Activated gamma-delta T cell treated with anti-CD3 and anti-CD28 coated beads, Interleukin-2, amount 50 U/mL, for 16 hours (primary cell): Measurements from ENCODE around the gene RREB1.
"Not testable (repeated sequence)": the region's sequence is repeated elsewhere in the genome, so short reads cannot be mapped to it uniquely, and the experiment has no call there.

Experiments used
- DNase-seq: peaks from one replicate; pipeline ENCODE4 v3.0.0-alpha.2; 2020; ENCODE audit warnings: low read depth

RREB1 gene

DNA sequence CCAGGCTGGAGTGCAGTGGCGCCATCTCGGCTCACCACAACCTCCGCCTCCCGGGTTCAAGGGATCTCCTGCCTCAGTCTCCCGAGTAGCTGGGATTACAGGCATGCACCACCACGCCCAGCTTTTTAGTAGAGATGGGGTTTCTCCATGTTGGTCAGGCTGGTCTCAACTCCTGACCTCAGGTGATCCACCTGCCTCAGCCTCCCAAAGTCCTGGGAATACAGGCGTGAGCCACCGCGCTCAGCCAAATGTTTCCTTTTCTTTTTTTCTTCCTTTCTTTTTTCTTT, 155.7 kb downstream of the RREB1 start:
- not testable (repeated sequence) for DNase-seq

DNA sequence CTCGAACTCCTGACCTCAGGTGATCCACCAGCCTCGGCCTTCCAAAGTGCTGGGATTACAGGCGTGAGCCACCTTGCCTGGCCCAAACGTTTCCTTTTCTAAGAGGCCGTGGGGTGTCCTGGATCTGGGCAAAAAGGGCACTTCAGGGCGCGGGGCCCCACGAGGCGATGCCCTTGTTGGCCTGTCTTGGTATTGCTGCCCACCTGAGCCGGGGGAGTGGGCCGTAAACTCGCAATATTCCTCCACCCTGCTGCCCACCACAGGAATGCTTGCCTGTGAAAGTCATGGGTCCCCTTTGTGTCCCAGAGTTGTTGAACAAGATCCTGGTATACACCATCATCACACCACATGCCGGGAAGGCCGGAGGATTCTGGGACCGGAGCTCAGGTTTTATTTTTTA, 156.3 kb downstream of the RREB1 start:
- DNase-seq: no peak

DNA sequence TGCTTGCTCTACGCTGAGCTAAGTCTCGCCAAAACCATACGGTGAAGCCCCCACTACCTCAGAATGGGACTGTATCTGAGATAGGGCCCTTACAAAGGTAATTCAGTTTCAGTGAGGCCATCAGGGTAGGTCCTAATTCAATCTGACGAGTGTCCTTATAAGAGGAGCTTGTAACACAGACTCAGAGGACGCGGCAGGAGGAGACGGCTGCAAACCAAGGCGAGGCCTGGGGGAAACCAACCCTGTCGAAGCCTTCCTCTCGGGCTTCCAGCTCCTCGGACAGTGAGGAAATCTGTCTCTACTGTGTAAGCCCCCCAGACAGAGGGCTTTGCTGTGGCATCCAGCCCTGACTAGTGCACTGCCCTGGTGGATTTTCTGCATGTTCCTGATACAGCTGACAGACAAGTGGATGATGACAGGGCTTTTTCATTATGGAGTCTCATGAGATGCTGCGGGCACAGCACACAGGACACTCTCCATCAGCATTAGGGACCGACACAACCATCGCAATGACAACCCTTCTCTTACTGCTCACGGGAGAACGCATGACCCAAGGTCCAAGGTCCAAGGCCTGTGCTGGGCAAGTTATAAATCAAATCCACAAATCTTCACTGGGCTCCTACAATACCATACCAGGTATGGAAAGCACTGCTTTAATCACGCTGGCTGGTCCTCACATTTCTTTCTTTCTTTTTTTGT, 157.1 kb downstream of the RREB1 start:
- DNase-seq: no peak

DNA sequence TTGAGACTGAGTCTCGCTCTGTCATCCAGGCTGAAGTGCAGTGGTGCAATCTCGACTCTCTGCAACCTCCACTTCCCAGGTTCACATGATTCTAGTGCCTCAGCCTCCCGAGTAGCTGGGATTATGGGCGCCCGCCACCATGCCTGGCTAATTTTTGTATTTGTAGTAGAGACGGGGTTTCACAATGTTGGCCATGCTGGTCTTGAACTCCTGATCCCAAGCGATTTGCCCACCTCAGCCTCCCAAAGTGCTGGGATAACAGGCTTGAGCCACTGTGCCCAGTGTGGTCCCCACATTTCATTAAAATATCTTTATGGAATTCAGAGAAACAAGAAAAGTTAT, 157.6 kb downstream of the RREB1 start:
- DNase-seq: not testable (repeated sequence)

DNA sequence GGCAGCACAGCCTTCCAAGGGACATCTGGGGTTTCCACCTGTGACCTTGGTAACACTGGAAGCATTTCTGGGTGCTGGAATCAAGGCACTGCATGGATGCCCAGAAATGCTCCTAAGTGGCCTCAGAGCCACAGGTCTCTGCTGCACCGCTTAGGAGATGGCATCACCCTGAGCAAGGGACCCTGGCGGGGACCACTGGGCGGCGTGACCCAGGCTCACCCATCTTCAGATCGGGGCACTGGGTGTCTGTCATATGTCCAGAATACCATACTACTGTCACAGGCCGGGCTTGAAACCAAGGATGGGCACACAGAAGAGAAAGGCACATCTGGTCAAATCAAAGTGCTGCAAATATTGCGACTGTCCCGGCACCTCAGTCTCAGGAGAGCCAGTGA, 159.3 kb downstream of the RREB1 start:
- DNase-seq: no peak

DNA sequence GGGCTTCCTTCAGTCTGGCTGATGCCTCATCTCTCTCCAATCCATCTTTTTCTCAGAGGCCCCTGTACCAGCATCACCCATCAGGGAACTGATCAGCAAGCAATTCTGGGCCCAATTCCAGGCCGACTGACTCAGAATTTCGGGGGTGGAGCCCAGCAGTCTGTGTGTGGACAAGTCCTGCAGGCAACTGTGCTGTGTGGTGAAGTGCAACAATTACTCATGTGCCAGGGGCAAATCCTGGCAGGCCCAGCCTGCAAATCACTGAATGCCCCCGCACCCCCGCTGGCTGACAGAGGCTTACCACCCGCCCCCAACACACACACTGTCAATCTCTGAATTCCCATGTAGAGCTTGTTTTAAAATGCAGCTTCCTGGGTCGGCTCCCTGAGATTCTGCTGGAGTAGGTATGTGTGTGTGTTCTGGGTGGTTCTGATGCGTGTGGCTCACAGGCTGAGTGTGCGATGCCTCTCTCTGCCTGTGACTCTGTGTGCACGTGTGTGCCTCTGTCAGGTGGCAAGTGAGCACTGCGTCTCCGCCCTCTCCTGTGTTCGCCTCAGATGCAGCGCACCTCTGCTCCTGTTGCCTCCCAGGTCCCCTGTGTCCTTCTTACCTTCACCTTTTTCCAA, 159.8 kb downstream of the RREB1 start:
- no peak for DNase-seq

DNA sequence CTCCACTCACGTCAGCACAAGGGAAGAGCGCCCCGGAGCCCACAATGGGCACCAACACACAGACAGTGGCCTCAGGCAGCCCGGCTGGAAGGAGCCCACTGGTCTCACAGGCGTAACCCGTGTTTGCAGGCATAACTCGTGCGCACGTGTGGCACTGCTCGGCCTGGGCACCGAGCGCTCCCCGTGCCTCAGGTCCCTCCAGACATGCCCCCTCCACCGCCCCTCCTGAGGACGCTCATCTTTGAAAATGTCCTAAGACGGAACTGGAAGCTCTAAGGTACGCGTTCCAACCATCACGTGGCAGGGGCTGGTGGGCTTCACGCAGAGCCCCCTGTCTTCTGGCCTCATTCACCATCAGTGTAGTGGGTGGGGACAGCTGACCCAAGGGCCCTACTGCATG, 160.6 kb downstream of the RREB1 start:
- DNase-seq: no peak

DNA sequence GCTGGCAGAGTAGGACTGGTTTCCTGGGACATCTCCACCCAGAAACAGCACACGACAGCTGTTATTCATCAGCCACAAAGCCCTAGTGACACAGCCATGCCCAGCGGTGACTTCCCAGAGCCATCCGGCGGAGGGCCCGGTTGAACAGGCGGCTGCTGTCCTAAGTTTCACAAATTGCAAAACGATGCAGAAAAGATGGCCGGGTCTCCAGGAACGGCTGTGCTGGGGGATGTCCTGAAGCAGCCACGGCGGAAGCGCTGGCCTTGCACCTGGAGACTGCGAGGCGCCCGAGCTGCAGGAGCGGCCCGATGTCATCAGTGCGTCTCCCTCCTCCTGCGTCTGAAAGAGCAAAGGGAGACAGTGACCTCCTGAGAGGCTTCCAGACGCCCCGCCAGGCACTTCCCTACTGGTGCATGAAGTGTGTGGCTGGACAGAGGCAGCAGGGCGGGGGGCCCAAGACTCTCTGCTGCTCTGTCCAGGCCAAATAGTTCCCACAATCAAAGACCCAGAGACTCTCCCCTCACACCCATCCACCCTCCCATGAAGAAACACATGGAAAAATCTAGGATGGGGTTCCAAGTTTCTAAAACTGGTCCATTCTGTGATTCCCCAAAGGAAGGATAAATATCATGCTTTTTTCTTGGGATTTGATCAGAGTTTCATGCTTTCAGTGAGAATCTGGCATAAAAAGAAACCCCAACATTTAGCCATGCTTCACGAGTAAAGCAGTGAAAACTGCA, 161.2 kb downstream of the RREB1 start:
- DNase-seq: no peak

DNA sequence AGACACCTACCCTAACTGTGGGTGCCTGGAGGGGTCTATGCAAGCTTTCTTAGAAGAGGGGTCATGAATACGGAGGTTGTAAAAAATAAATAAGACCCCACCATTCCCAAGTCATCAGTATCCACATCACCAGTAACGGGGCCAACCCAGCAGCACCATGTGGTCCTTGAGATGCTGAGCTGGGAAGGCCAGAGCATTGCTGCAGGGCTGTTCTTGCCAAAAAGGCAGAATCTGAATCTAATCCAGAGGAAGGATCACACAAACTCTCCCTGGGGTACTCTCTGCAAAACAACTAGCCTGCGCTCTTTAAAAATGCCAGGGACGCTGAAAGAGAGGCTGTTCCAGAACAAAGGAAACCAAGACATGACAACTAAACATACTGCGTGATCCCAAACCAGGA, 162.1 kb downstream of the RREB1 start:
- no peak for DNase-seq

DNA sequence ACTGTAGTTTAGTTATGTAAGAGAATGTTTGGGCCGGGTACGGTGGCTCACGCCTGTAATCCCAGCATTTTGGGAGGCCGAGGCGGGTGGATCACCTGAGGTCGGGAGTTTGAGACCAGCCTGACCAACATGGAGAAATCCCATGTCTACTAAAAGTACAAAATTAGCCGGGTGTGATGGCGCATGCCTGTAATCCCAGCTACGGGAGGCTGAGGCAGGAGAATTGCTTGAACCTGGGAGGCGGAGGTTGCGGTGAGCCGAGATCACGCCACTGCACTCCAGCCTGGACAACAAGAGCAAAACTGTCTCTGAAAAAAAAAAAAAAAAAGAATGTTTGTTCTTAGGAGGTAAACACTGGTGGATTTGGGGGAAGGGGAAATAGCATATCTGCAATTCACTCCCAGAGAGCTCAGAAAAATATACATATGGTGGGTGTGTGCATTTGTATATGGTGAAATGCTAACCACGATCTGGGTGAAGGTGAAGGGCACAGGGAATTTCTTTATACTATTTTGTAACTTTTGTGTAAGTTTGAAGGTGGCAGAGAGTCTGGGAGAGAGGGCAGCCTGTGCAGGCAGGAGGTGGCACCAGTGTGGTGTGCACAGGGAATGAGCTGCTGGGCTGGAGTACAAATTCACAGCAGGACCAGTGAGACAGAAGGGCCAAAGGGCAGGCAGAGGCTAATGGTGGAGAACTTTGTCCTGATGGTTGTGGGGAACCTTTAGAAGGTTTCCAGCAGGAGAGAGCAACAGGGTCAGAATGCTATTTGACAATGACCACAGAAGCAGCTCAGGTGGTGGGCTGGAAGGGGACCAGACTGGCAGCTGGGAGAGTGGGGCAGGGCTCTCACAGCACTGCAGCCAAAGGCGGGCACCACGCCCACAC, 162.8 kb downstream of the RREB1 start:
- no peak for DNase-seq

DNA sequence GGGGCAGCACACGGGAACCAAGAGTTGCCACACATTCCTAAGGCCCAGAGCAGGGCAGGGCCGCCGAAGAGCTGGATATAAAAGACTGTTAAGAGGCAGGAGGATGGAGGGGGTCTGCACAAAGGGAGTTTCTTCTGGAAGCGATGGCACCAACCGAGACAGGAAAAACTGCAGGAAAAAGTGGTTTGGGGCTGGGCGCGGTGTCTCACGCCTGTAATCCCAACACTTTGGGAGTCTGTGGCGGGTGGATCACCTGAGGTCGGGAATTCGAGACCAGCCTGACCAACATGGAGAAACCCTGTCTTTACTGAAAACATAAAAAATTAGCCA, 163.4 kb downstream of the RREB1 start:
- DNase-seq: no peak

DNA sequence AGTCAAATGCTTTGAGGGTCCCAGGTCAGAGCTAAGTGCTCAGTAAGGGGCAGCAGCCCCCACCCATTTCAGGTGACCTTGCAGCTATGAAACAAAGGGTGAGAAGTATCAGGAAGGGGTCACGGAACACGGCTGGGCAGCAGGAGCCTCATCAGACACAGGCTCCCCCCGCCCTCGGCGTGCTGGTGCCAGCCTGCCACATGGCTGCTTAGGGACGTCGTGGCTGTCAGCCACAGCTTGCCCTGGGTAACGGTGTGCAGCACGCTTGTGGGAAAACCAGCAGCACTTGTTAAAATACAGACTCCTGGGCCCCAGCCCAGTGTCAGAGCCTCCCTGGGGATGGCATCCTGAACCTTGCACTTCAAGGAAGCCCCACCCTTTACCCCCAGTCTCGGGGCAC, 165.9 kb downstream of the RREB1 start:
- no peak for DNase-seq

DNA sequence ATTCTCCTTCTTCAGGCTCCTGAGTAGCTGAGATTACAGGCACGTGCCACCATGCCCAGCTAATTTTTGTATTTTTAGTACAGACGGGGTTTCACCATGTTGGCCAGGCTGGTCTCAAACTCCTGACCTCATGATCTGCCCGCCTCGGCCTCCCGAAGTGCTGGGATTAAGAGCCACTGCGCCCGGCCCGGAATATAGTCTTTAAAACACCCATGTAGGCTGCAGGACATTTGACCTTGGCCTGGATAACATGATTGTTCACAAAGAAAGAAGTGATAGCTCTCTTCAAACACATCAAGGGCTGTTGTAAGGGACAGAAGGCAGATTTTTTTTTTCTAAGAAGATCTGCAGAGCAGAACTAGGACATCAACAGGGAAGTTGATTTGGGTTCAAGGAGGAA, 166.8 kb downstream of the RREB1 start:
- DNase-seq: not testable (repeated sequence)

DNA sequence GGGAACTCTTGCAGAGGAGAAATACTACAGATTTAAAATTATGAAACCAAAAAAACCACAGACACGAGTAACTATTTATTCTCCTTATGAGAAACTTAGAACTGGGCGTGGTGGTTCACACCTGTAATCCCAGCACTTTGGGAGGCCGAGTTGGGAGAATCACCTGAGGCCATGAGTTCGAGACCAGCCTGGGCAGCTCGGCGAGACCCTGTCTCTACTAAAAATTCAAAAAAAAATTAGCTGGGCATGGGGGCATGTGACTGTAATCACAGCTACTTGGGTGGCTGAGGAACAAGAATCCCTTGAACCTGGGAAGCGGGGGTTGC, 168.4 kb downstream of the RREB1 start:
- no peak for DNase-seq

DNA sequence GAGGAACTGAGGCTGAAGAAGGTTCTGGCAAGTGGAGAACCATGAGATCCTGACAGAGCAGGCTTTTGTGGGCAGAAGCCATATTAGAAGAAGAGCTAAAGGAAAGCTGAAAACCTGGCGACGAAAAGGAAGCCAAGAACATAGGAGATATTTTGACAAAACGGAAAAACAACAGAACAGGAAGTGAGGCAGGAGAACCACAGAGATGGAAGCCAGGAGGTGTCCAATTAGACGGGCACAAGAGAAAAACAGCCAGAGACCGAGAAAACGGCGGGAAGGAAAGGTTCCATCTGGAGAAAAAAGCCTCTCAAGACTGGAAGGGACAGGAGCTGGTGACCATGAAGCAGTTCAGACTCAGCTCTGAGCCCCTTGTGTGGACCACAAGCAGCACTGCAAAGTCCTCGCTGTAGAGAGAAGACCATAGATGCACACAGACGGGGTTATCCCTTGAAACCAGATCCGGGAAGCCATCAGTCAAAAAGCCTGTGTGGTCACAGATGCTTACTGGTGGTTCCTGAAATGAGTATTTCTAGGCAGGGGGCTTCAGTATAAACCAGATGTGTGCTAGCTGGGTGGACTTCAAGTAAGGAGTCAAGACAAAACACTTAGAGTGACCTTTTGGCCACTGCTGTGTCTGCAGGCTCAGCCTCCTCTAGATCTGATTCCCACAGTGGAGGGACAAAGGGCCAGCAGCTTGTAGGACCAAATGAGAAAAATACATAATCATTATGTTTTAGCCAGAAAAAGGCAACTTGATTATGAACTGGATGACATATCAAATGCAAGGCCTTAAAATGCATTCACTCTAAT, 174.5 kb downstream of the RREB1 start:
- DNase-seq: no peak

DNA sequence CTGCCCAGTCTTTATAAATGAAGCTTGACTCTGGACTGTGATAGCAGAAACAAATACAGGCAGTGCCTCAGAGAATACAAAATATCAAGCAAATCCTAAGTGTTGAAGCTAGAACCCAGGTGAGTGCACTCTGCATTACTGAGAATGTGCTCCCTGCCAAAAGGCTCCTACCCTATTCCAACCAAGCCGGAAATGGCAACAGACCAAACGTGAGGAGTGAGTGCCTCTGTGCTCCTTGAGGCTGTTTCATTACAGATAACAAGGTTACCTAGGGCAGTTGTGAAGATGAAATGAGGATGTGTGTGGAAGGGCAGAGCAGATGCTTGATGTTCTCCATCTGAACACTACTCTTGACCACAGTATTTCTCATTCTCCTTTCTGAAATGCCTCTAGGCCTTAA, 175.9 kb downstream of the RREB1 start:
- DNase-seq: no peak

DNA sequence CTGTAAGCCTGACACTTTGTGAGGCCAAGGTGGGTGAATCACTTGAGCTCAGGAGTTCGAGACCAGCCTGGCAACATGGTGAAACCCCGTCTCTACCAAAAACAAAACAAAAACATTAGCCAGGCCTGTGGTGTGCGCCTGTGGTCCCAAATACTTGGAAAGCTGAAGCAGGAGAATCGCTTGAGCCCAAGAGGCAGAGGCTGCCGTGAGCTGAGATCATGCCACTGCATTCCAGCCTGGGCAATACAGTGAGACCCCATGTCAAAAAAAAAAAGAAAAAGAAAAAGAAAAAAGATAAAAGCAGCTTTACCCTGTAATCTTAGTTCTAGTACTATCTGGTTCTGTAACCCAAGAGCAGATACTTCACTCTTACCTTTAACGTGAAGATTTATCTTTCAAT, 177.7 kb downstream of the RREB1 start:
- no peak for DNase-seq

DNA sequence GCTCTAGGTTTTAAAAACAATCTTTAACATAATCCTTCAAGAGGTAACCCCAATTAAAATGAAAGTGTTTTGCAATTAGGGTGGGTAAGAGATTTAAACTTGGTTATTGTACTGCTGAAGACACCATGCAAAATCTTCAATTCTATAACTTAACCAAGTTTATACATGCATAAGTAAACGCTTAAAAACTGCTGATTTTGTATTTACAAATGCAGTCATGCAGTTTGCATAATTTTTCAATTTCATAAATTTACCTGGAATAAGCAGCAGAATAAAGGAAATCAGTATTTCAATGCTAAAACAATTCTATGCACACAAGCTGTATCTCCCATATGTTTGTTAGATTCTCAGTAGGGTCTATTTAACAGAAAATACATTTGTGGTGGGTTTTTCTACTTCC, 182.3 kb downstream of the RREB1 start:
- DNase-seq: no peak

DNA sequence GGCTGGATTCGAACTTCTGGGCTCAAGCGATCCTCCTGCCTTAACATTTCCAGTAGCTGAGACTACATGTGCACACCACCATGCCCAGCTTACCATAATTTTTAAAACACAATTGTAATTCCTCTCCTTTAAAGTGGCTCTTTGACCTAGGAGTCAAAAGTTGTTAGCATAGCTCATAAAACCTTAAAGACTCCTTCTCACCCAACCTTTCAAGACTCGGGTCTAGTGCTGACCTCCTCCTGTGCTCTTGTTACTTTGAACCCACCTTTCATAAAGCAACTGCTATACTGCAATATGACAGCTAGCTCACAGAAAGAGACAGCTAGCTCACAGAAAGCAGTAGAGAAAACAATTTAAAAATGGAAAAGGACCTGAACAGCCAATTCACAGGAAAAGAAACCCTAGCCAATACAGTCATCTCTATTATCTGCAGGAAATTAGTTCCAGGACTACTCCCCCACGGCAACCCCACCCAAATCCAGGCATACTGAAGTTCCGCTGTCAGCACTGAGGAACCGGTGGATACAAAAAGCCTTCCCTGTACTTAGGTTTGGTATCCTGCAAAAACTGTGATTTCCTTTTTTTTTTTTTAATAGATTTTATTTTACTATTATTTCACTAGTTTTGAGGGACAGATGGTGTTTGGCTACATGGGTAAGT, 185.0 kb downstream of the RREB1 start:
- DNase-seq: no peak

DNA sequence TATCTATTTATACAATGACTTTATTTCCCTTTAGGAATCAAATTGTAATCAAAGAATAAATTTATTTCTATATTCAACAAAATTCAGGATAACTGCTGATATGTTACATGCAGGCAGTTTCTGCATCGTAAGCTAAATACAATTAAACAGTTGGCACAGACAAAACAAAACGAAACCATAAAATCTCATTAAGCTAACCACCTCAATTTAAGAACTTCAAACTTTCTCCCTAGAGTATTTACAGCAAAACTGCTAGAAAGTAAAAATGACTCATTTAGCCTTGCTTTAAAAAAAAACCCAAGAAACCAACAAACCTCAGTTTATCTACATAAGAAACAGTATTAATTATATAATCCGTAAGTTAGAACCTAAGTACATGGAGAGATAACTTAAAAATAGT, 188.2 kb downstream of the RREB1 start:
- DNase-seq: no peak

DNA sequence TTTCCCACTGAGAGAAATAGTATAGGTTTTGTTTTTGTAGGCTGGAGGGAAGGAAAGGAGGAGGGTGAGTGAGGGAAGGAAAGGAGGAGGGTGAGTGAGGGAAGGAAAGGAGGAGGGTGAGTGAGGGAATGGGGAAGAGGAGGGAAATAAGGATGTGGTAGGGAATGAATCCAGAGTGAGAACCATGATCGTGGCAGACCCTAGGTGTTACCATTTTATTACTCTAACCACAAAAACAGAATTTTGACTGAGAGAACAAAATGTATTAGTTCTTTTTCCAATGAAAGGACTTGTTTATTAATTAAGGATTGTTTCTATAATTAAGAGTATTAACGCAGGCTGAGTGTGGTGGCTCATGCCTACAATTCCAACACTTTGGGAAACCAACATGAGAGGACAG, 188.8 kb downstream of the RREB1 start:
- DNase-seq: no peak

DNA sequence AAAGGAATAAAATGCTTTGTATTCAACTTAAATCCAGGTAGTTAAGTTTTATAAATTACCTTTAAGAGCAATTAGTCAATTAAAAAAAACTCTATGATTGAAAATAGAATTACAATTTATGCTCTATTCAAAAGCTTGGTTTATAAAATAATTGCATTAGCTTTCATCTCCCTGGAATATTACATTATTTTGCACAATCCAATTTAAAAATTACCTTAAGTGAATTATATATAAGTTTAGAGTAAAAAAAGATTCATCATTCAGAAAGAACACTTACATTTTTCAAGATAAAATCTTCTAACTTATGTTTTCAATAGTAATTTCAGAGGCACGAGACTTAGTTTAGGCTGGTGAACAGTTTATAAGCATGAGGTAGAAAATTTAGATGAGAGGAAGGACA, 190.4 kb downstream of the RREB1 start:
- DNase-seq: no peak
